Ishikawa (cell line): ENCODE data around the gene MPST.

Experiments
- CEBPB ChIP-seq: IDR thresholded peaks from 2 replicates; pipeline ENCODE4 v1.6.1; 2012
- CREB1 ChIP-seq: IDR thresholded peaks from 2 replicates; pipeline ENCODE4 v1.6.1; 2012; ENCODE audit warnings: low read depth
- EGR1 ChIP-seq: IDR thresholded peaks from 2 replicates; pipeline ENCODE4 v1.6.1; 2012
- EP300 ChIP-seq: IDR thresholded peaks from 2 replicates; pipeline ENCODE4 v1.6.1; 2012; ENCODE audit warnings: borderline replicate concordance
- FOXM1 ChIP-seq: IDR thresholded peaks from 2 replicates; pipeline ENCODE4 v1.6.1; 2012; ENCODE audit warnings: low read depth, borderline replicate concordance
- MAX ChIP-seq: IDR thresholded peaks from 2 replicates; pipeline ENCODE4 v1.6.1; 2012
- NFIC ChIP-seq: IDR thresholded peaks from 2 replicates; pipeline ENCODE4 v1.6.1; 2012
- RAD21 ChIP-seq: IDR thresholded peaks from 2 replicates; pipeline ENCODE4 v1.6.1; 2012; ENCODE audit warnings: low read depth
- TAF1 ChIP-seq: IDR thresholded peaks from 2 replicates; pipeline ENCODE4 v1.6.1; 2012; ENCODE audit warnings: low read depth, mild to moderate bottlenecking
- TCF12 ChIP-seq: IDR thresholded peaks from 2 replicates; pipeline ENCODE4 v1.6.1; 2012; ENCODE audit warnings: low read depth
- TEAD4 ChIP-seq: IDR thresholded peaks from 2 replicates; pipeline ENCODE4 v1.6.1; 2012
- YY1 ChIP-seq: IDR thresholded peaks from 2 replicates; pipeline ENCODE4 v1.6.1; 2012; ENCODE audit warnings: low read depth
- ZBTB7A ChIP-seq: IDR thresholded peaks from 2 replicates; pipeline ENCODE4 v1.6.1; 2012; ENCODE audit warnings: low read depth
- TF ChIP-seq, protein P1 (sequence below): IDR thresholded peaks from 2 replicates; pipeline ENCODE4 v1.6.1; 2012; ENCODE audit warnings: low read depth, mild to moderate bottlenecking
- TF ChIP-seq, protein P2 (sequence below): IDR thresholded peaks from 2 replicates; pipeline ENCODE4 v1.6.1; 2012

MPST gene

GRCh38 chr22:37036655-37037377, 17.3 kb downstream of the MPST start:
- TF ChIP-seq MAX: no peak
- no peak for TF ChIP-seq TAF1
- TF ChIP-seq ZBTB7A: no peak
- TF ChIP-seq FOXM1: no peak
- TF ChIP-seq CEBPB: no peak
- TF ChIP-seq, protein P1, sequence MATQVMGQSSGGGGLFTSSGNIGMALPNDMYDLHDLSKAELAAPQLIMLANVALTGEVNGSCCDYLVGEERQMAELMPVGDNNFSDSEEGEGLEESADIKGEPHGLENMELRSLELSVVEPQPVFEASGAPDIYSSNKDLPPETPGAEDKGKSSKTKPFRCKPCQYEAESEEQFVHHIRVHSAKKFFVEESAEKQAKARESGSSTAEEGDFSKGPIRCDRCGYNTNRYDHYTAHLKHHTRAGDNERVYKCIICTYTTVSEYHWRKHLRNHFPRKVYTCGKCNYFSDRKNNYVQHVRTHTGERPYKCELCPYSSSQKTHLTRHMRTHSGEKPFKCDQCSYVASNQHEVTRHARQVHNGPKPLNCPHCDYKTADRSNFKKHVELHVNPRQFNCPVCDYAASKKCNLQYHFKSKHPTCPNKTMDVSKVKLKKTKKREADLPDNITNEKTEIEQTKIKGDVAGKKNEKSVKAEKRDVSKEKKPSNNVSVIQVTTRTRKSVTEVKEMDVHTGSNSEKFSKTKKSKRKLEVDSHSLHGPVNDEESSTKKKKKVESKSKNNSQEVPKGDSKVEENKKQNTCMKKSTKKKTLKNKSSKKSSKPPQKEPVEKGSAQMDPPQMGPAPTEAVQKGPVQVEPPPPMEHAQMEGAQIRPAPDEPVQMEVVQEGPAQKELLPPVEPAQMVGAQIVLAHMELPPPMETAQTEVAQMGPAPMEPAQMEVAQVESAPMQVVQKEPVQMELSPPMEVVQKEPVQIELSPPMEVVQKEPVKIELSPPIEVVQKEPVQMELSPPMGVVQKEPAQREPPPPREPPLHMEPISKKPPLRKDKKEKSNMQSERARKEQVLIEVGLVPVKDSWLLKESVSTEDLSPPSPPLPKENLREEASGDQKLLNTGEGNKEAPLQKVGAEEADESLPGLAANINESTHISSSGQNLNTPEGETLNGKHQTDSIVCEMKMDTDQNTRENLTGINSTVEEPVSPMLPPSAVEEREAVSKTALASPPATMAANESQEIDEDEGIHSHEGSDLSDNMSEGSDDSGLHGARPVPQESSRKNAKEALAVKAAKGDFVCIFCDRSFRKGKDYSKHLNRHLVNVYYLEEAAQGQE: no peak
- TF ChIP-seq EGR1: no peak
- no peak for TF ChIP-seq RAD21
- TF ChIP-seq TCF12: no peak
- no peak for TF ChIP-seq CREB1
- TF ChIP-seq EP300: no peak
- TF ChIP-seq, protein P2, sequence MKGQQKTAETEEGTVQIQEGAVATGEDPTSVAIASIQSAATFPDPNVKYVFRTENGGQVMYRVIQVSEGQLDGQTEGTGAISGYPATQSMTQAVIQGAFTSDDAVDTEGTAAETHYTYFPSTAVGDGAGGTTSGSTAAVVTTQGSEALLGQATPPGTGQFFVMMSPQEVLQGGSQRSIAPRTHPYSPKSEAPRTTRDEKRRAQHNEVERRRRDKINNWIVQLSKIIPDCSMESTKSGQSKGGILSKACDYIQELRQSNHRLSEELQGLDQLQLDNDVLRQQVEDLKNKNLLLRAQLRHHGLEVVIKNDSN: no peak
- no peak for TF ChIP-seq NFIC
- TF ChIP-seq TEAD4: no peak
- no peak for TF ChIP-seq YY1

DNA sequence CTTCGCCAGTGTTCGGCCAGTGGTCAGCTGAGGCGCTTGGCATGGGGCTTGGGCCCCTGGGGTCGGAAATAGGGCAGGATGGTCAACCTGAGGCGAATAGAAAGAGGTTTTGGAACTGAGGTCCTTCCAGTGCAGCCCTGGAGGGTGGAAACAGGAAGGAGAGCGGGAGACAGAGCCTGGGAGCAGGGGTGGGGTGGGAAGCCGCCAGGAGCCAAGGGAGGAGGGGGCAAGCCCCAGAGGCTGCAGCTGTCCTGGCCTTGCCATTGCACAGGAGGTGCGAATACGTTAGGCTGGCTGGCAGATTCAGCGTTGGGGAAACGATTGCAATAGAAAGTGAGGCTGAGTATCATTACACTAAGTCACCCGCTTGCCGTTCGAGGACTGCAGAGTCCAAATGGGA, 18.1 kb downstream of the MPST start:
- TF ChIP-seq ZBTB7A (no peak), TAF1 (no peak), MAX (no peak), EP300 (no peak), YY1 (no peak), CREB1 (no peak)
- TF ChIP-seq, protein P2: no peak

- TF ChIP-seq YY1 (no peak), TAF1 (no peak), NFIC (no peak), EP300 (no peak), EGR1 (no peak), TCF12 (no peak), RAD21 (no peak), CREB1 (no peak), ZBTB7A (no peak), CEBPB (no peak), MAX (no peak), TEAD4 (no peak), FOXM1 (no peak)
- TF ChIP-seq, protein P2: no peak
- TF ChIP-seq, protein P1: no peak
Measured at GRCh38 chr22:37039466-37039865, 19.9 kb downstream of the MPST start.

DNA sequence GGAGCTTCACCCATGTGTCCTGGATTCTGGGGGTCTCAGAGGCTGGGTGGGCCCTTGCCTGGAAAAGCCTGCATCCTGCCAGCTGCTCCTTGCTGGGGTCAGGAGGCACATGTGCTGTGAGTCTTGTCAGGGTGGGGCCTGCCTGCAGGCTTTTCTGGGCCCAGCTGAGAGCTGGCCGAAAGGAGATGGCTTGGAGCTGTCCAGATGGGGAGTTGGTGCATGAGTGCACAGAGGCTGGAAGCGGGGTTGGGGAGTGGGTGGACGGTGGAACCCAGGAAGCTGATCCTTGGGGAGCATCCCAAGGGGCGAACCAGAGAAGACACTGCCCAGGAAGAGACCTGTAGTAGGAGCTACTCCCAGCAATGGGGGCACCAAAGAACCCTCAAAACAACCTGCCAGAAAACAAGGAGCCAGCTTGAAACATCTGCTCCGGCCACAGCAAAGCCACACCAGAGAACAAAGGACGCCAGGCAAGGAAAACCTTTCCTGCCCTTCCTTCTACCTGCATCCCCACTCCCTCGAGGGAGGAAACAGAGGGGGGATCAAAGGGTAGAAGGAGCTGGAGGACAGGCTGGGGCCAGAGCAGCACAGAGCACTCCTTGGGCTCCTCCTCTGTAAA, 23.8 kb downstream of the MPST start:
- no peak for TF ChIP-seq TCF12
- TF ChIP-seq, protein P1: no peak
